Endothelial cell of umbilical vein (primary cell): Measurements from ENCODE around the gene CNTNAP2.

Source experiments
- EZH2 ChIP-seq: IDR thresholded peaks from 2 replicates; pipeline ENCODE4 v1.6.1; 2012; ENCODE audit warnings: borderline replicate concordance, low read depth, mild to moderate bottlenecking, moderate library complexity, low read length, inconsistent platforms; ENCODE audit not compliant: severe bottlenecking
- JUN ChIP-seq: IDR thresholded peaks from 2 replicates; pipeline ENCODE4 v1.6.1; 2011; ENCODE audit warnings: borderline replicate concordance, low read depth; ENCODE audit not compliant: insufficient read length, insufficient read depth
- POLR2AphosphoS5 ChIP-seq: IDR thresholded peaks from 2 replicates; pipeline ENCODE4 v1.6.1; 2012; ENCODE audit warnings: low read depth, mild to moderate bottlenecking, control low read depth, low read length, moderate library complexity; ENCODE audit not compliant: insufficient read depth
- TF ChIP-seq, protein P1 (sequence below), 2 donors: IDR thresholded peaks; 1 replicate in 1 of 2; 2 replicates in 1 of 2; pipeline ENCODE4 v1.5.1; 2011; ENCODE audit warnings: low read length in 2 of 2, mild to moderate bottlenecking in 2 of 2, moderate library complexity in 2 of 2, control low read depth in 1 of 2, inconsistent platforms in 1 of 2, low read depth in 1 of 2; ENCODE audit not compliant: insufficient read depth in 1 of 2; ENCODE audit errors: extremely low read depth in 1 of 2

- TF ChIP-seq, protein P1, sequence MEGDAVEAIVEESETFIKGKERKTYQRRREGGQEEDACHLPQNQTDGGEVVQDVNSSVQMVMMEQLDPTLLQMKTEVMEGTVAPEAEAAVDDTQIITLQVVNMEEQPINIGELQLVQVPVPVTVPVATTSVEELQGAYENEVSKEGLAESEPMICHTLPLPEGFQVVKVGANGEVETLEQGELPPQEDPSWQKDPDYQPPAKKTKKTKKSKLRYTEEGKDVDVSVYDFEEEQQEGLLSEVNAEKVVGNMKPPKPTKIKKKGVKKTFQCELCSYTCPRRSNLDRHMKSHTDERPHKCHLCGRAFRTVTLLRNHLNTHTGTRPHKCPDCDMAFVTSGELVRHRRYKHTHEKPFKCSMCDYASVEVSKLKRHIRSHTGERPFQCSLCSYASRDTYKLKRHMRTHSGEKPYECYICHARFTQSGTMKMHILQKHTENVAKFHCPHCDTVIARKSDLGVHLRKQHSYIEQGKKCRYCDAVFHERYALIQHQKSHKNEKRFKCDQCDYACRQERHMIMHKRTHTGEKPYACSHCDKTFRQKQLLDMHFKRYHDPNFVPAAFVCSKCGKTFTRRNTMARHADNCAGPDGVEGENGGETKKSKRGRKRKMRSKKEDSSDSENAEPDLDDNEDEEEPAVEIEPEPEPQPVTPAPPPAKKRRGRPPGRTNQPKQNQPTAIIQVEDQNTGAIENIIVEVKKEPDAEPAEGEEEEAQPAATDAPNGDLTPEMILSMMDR (IDR thresholded peaks at IDR 0.05; ENCODE audit: extremely low read depth in 1 of 2, insufficient read depth in 1 of 2, low read depth in 1 of 2, low read length in 2 of 2) = no peak
- TF ChIP-seq JUN (no peak), POLR2AphosphoS5 (no peak), EZH2 (no peak)
Measured at GRCh38 chr7:146177301-146177700, 60.7 kb downstream of the CNTNAP2 start.
